Measurements from ENCODE around the gene ZNRD2.
A peak's percentile ranks its signal among the peaks of the same experiment; 100 is the strongest.
"Not testable (repeated sequence)": the region's sequence is repeated elsewhere in the genome, so short reads cannot be mapped to it uniquely, and the experiment has no call there.

The ZNRD2 gene, protein sequence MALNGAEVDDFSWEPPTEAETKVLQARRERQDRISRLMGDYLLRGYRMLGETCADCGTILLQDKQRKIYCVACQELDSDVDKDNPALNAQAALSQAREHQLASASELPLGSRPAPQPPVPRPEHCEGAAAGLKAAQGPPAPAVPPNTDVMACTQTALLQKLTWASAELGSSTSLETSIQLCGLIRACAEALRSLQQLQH

DNA sequence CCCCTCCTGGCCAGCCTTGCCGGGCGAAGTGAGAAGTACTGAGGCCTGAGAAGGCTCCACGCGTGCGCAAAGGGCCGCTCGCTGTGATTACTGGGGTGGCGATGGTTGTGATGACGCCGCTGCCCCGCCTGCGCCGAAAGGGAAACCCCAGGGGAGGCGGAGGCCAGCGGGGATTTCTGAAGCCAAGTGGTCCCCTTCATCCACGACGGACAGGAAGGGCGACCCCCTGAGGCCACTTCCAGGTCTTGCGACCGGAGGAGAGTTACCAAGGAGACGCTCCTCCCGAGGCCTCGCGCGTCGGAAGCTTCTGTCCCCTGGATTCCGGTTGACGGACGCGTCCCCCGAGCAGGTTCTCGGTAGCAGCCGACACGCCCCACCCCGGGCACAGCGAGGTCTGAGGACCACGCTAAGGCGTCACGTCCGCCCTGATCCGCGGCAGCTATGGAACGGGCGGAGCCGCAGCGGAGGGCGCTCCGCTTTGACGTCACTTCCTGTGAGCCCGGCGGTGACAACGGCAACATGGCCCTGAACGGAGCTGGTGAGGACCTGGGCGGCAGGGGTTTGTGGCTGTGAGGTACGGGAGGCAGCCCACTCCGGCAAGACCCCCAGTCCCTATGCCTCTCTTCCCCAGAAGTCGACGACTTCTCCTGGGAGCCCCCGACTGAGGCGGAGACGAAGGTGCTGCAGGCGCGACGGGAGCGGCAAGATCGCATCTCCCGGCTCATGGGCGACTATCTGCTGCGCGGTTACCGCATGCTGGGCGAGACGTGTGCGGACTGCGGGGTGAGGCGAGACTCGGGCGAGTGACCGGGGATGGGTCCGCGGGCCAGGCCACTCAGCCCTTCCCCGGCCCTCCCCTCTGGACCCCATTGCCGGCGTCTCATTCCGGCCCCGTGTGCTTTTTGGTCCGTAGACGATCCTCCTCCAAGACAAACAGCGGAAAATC is at the start of gene ZNRD2:
Gene ZNRD2, plus strand, starts transcription at position 505 of the 946 bp plus-strand sequence. Its CDS starts 15 bp downstream, at position 520.
- Histone ChIP-seq H3K36me3 (ENCODE audit: control insufficient read depth in 1 of 2, insufficient read depth in 2 of 2, low read length in 2 of 2) (no peaks in the 10 kb centered on the region), H3K4me3 (ENCODE audit: low read depth in 1 of 2, low read length in 2 of 2) (peak within 1 kb of the TSS; percentile 83 to 94), H3K9ac (ENCODE audit: low read depth in 1 of 2, low read length in 2 of 2) (peak within 1 kb of the TSS; percentile 61 to 94), H3K4me1 (ENCODE audit: control insufficient read depth in 1 of 2, insufficient read depth in 2 of 2, low read length in 2 of 2) (peaks cover 49 to 66% of the 10 kb centered on the region in 2 donors), H3K9me3 (ENCODE audit: control insufficient read depth in 1 of 2, low read length in 2 of 2) (no peaks in the 10 kb centered on the region), H3K27ac (ENCODE audit: low read depth, low read length) (peak within 1 kb of the TSS; percentile 95), H3K27me3 (ENCODE audit: control insufficient read depth in 1 of 2, insufficient read depth in 2 of 2, low read length in 2 of 2) (no peaks in the 10 kb centered on the region)

GRCh38 chr11:65521777-65522521 is 48.3 kb upstream of the ZNRD2 start:
- not testable (repeated sequence) for H3K27ac ChIP-seq (ENCODE audit: low read depth, low read length)

GRCh38 chr11:65522718-65523630 is 47.3 kb upstream of the ZNRD2 start:
- peak overlapping the region in 1 of 2 donors; percentile 10 for H3K4me3 ChIP-seq (ENCODE audit: low read depth in 1 of 2, low read length in 2 of 2)
- peaks cover 20 to 25% of the 10 kb centered on the region in 2 donors for H3K4me1 ChIP-seq (ENCODE audit: control insufficient read depth in 1 of 2, insufficient read depth in 2 of 2, low read length in 2 of 2)
- not testable (repeated sequence) for H3K27me3 ChIP-seq (ENCODE audit: control insufficient read depth in 1 of 2, insufficient read depth in 2 of 2, low read length in 2 of 2); H3K9me3 ChIP-seq (ENCODE audit: control insufficient read depth in 1 of 2, low read length in 2 of 2); H3K27ac ChIP-seq (ENCODE audit: low read depth, low read length)
- H3K36me3 ChIP-seq (ENCODE audit: control insufficient read depth in 1 of 2, insufficient read depth in 2 of 2, low read length in 2 of 2), result peaks cover 0 to 13% of the 10 kb centered on the region in 2 donors
- H3K9ac ChIP-seq (ENCODE audit: low read depth in 1 of 2, low read length in 2 of 2), result peak overlapping the region in 1 of 2 donors; percentile 1

More at GRCh38 chr11:65521777-65522521, 48.3 kb upstream of the ZNRD2 start:
- H3K9ac ChIP-seq (ENCODE audit: low read depth in 1 of 2, low read length in 2 of 2); H3K4me3 ChIP-seq (ENCODE audit: low read depth in 1 of 2, low read length in 2 of 2); H3K36me3 ChIP-seq (ENCODE audit: control insufficient read depth in 1 of 2, insufficient read depth in 2 of 2, low read length in 2 of 2); H3K9me3 ChIP-seq (ENCODE audit: control insufficient read depth in 1 of 2, low read length in 2 of 2); H3K27me3 ChIP-seq (ENCODE audit: control insufficient read depth in 1 of 2, insufficient read depth in 2 of 2, low read length in 2 of 2): not testable (repeated sequence)
- peaks cover 20 to 25% of the 10 kb centered on the region in 2 donors for H3K4me1 ChIP-seq (ENCODE audit: control insufficient read depth in 1 of 2, insufficient read depth in 2 of 2, low read length in 2 of 2)

DNA sequence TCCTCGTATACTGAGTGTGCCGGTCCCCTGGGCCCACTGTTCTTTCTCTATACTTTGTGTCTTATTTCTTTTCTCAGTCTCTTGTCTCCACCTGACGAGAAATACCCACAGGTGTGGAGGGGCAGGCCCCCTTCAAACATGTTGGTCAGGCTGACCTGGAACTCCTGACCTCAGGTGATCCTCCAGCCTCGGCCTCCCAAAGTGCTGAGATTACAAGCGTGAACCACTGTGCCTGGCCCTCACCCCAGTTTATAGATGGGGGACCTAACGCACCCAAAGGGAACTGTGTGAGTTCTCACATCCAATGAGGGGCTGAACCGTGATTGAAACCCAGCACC is 46.7 kb upstream of the ZNRD2 start:
- Histone ChIP-seq H3K36me3 (ENCODE audit: control insufficient read depth in 1 of 2, insufficient read depth in 2 of 2, low read length in 2 of 2) (peaks cover 0 to 14% of the 10 kb centered on the region in 2 donors), H3K9ac (ENCODE audit: low read depth in 1 of 2, low read length in 2 of 2) (peak overlapping the region in 1 of 2 donors; percentile 50), H3K4me1 (ENCODE audit: control insufficient read depth in 1 of 2, insufficient read depth in 2 of 2, low read length in 2 of 2) (peaks cover 20 to 25% of the 10 kb centered on the region in 2 donors), H3K4me3 (ENCODE audit: low read depth in 1 of 2, low read length in 2 of 2) (peak overlapping the region in 1 of 2 donors; percentile 15)
- H3K27ac ChIP-seq (ENCODE audit: low read depth, low read length); H3K27me3 ChIP-seq (ENCODE audit: control insufficient read depth in 1 of 2, insufficient read depth in 2 of 2, low read length in 2 of 2); H3K9me3 ChIP-seq (ENCODE audit: control insufficient read depth in 1 of 2, low read length in 2 of 2): not testable (repeated sequence)

DNA sequence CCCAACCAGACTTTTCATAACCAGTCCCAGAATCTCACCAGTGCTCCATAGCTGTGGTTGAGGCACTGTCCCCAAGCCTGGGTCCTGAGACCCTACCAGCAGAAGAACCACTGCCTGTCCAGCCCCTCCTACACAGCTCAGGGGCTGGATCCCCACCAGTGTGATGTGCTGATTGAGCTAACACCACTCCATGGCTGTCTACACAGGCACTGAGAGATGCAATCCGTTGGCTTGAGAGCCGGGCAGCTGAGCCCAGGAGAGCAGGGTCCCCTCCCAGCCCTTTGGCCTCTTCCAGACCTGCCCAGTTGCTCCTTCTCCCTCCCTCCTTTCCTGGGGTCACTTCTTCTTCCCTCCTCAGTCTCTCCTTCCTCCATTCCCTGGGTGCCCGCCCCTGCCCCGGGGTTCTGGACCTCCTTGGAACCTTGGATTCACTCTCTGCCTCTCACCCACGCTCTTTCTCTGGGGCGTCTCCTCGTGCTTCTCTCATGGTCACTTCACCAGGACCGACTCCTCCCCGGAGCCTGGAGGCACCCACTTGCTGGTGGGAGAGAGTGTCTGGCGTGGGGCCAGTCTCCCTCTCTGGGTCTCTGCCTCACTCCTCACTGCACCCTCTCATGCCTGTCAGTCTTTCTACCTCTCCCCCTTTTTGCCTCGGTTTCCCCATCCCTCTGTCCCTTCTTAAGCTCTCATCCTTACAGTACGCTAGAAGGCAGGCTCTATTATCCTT is 46.1 kb upstream of the ZNRD2 start:
- Histone ChIP-seq H3K27me3 (ENCODE audit: control insufficient read depth in 1 of 2, insufficient read depth in 2 of 2, low read length in 2 of 2) (no peaks in the 10 kb centered on the region), H3K4me3 (ENCODE audit: low read depth in 1 of 2, low read length in 2 of 2) (peak overlapping the region; percentile 23 to 65), H3K9me3 (ENCODE audit: control insufficient read depth in 1 of 2, low read length in 2 of 2) (no peaks in the 10 kb centered on the region), H3K4me1 (ENCODE audit: control insufficient read depth in 1 of 2, insufficient read depth in 2 of 2, low read length in 2 of 2) (peaks cover 20 to 25% of the 10 kb centered on the region in 2 donors), H3K36me3 (ENCODE audit: control insufficient read depth in 1 of 2, insufficient read depth in 2 of 2, low read length in 2 of 2) (peaks cover 0 to 14% of the 10 kb centered on the region in 2 donors), H3K27ac (ENCODE audit: low read depth, low read length) (no peak overlapping the region), H3K9ac (ENCODE audit: low read depth in 1 of 2, low read length in 2 of 2) (peak overlapping the region; percentile 50 to 70)

- no peaks in the 10 kb centered on the region for H3K9me3 ChIP-seq (ENCODE audit: control insufficient read depth in 1 of 2, low read length in 2 of 2)
- H3K9ac ChIP-seq (ENCODE audit: low read depth in 1 of 2, low read length in 2 of 2), result peak within 1 kb of the TSS; percentile 82 to 85
- H3K27me3 ChIP-seq (ENCODE audit: control insufficient read depth in 1 of 2, insufficient read depth in 2 of 2, low read length in 2 of 2), result no peaks in the 10 kb centered on the region
- peak within 1 kb of the TSS; percentile 91 to 93 for H3K4me3 ChIP-seq (ENCODE audit: low read depth in 1 of 2, low read length in 2 of 2)
- peaks cover 0 to 19% of the 10 kb centered on the region in 2 donors for H3K36me3 ChIP-seq (ENCODE audit: control insufficient read depth in 1 of 2, insufficient read depth in 2 of 2, low read length in 2 of 2)
- peak within 1 kb of the TSS; percentile 80 for H3K27ac ChIP-seq (ENCODE audit: low read depth, low read length)
- H3K4me1 ChIP-seq (ENCODE audit: control insufficient read depth in 1 of 2, insufficient read depth in 2 of 2, low read length in 2 of 2), result peaks cover 20 to 25% of the 10 kb centered on the region in 2 donors
Observed at GRCh38 chr11:65524741-65525545, 45.3 kb upstream of the ZNRD2 start, which contains the start of gene SCYL1. TSS of gene SCYL1 (plus strand) at chr11:65525083. CDS start at chr11:65525154, 71 bp downstream.

- peaks cover 20 to 25% of the 10 kb centered on the region in 2 donors for H3K4me1 ChIP-seq (ENCODE audit: control insufficient read depth in 1 of 2, insufficient read depth in 2 of 2, low read length in 2 of 2)
- peak overlapping the region; percentile 20 for H3K27ac ChIP-seq (ENCODE audit: low read depth, low read length)
- peak overlapping the region; percentile 91 to 93 for H3K4me3 ChIP-seq (ENCODE audit: low read depth in 1 of 2, low read length in 2 of 2)
- no peaks in the 10 kb centered on the region for H3K27me3 ChIP-seq (ENCODE audit: control insufficient read depth in 1 of 2, insufficient read depth in 2 of 2, low read length in 2 of 2)
- peak overlapping the region; percentile 82 to 85 for H3K9ac ChIP-seq (ENCODE audit: low read depth in 1 of 2, low read length in 2 of 2)
- H3K9me3 ChIP-seq (ENCODE audit: control insufficient read depth in 1 of 2, low read length in 2 of 2), result no peaks in the 10 kb centered on the region
- peaks cover 5 to 28% of the 10 kb centered on the region in 2 donors for H3K36me3 ChIP-seq (ENCODE audit: control insufficient read depth in 1 of 2, insufficient read depth in 2 of 2, low read length in 2 of 2)
Observed at GRCh38 chr11:65525546-65526480, 44.5 kb upstream of the ZNRD2 start.

DNA sequence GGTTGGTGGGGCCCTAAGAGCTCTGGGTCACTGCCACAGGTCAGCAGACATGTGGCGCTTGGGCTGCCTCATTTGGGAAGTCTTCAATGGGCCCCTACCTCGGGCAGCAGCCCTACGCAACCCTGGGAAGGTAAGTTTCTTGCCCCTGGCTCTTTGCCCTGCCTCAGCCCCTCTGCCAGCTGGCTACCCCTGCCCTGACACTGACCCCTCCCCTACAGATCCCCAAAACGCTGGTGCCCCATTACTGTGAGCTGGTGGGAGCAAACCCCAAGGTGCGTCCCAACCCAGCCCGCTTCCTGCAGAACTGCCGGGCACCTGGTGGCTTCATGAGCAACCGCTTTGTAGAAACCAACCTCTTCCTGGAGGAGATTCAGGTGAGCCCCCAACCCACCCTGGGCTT is 43.5 kb upstream of the ZNRD2 start:
- Histone ChIP-seq H3K4me3 (ENCODE audit: low read depth in 1 of 2, low read length in 2 of 2) (no peak overlapping the region), H3K27me3 (ENCODE audit: control insufficient read depth in 1 of 2, insufficient read depth in 2 of 2, low read length in 2 of 2) (no peaks in the 10 kb centered on the region), H3K9ac (ENCODE audit: low read depth in 1 of 2, low read length in 2 of 2) (peak overlapping the region in 1 of 2 donors; percentile 85), H3K4me1 (ENCODE audit: control insufficient read depth in 1 of 2, insufficient read depth in 2 of 2, low read length in 2 of 2) (peaks cover 20 to 25% of the 10 kb centered on the region in 2 donors), H3K9me3 (ENCODE audit: control insufficient read depth in 1 of 2, low read length in 2 of 2) (no peaks in the 10 kb centered on the region), H3K27ac (ENCODE audit: low read depth, low read length) (no peak overlapping the region), H3K36me3 (ENCODE audit: control insufficient read depth in 1 of 2, insufficient read depth in 2 of 2, low read length in 2 of 2) (peaks cover 14 to 37% of the 10 kb centered on the region in 2 donors)

Data from duodenal mucosa (tissue), 2 donors.